ENCODE measurements around the gene KLF7. TPM values are rescaled to one million over a fixed set of nuclear protein-coding genes. Genes with fewer than 3 reads are reported as not detected.
A peak's percentile ranks its signal among the peaks of the same experiment; 100 is the strongest.

Gene KLF7
- 8.5 TPM for total RNA-seq
- 11.0 TPM for polyA plus RNA-seq
- long read RNA-seq, donor 1: 0 reads
- long read RNA-seq, donor 2, full-length matches to known transcripts: 6 of 13 reads
- long read RNA-seq, donor 2, partial matches to known transcripts: 7 of 13 reads
- long read RNA-seq, donor 2, other reads (novel, unspliced or antisense): 0 of 13 reads
- long read RNA-seq, donor 3, full-length matches to known transcripts: 7 of 7 reads
- long read RNA-seq, donor 3, partial matches to known transcripts: 0 of 7 reads
- long read RNA-seq, donor 3, other reads (novel, unspliced or antisense): 0 of 7 reads
- long read RNA-seq, donor 4, full-length matches to known transcripts: 4 of 4 reads
- long read RNA-seq, donor 4, partial matches to known transcripts: 0 of 4 reads
- long read RNA-seq, donor 4, other reads (novel, unspliced or antisense): 0 of 4 reads
- long read RNA-seq, donor 5, full-length matches to known transcripts: 5 of 5 reads
- long read RNA-seq, donor 5, partial matches to known transcripts: 0 of 5 reads
- long read RNA-seq, donor 5, other reads (novel, unspliced or antisense): 0 of 5 reads
- long read RNA-seq, donor 6, full-length matches to known transcripts: 2 of 2 reads
- long read RNA-seq, donor 6, partial matches to known transcripts: 0 of 2 reads
- long read RNA-seq, donor 6, other reads (novel, unspliced or antisense): 0 of 2 reads
- long read RNA-seq, donor 7, full-length matches to known transcripts: 7 of 12 reads
- long read RNA-seq, donor 7, partial matches to known transcripts: 5 of 12 reads
- long read RNA-seq, donor 7, other reads (novel, unspliced or antisense): 0 of 12 reads
- long read RNA-seq, donor 8, full-length matches to known transcripts: 2 of 2 reads
- long read RNA-seq, donor 8, partial matches to known transcripts: 0 of 2 reads
- long read RNA-seq, donor 8, other reads (novel, unspliced or antisense): 0 of 2 reads
- long read RNA-seq, donor 9, full-length matches to known transcripts: 2 of 2 reads
- long read RNA-seq, donor 9, partial matches to known transcripts: 0 of 2 reads
- long read RNA-seq, donor 9, other reads (novel, unspliced or antisense): 0 of 2 reads
- long read RNA-seq, donor 10, full-length matches to known transcripts: 3 of 3 reads
- long read RNA-seq, donor 10, partial matches to known transcripts: 0 of 3 reads
- long read RNA-seq, donor 10, other reads (novel, unspliced or antisense): 0 of 3 reads

GRCh38 chr2:207165121-207166038 lies at the start of gene KLF7:
KLF7 (minus strand) TSS chr2:207165948; CDS start chr2:207165568, 380 bp downstream.
- peak within 1 kb of the TSS; percentile 74 to 81 for H3K4me3 ChIP-seq (ENCODE audit: low read length in 2 of 2)
- under 1% methylated on average over 36 of the region's 36 CpGs for WGBS
- H3K36me3 ChIP-seq (ENCODE audit: control insufficient read depth in 2 of 2, insufficient read depth in 2 of 2, low read length in 1 of 2): peaks cover 0 to 2% of the 10 kb centered on the region in 2 donors
- H3K27ac ChIP-seq (ENCODE audit: low read depth in 1 of 2, low read length in 1 of 2): peak within 1 kb of the TSS; percentile 98 to 100
- H3K9me3 ChIP-seq (ENCODE audit: control insufficient read depth in 2 of 2, insufficient read depth in 1 of 2, low read length in 1 of 2): no peaks in the 10 kb centered on the region
- H3K27me3 ChIP-seq (ENCODE audit: control insufficient read depth in 2 of 2, insufficient read depth in 1 of 2, low read length in 1 of 2): no peaks in the 10 kb centered on the region
- DNase-seq (ENCODE audit: low read depth in 6 of 9, low spot score in 9 of 9): peak in 5 of 9 donors; percentile 56 to 81 (median 67)
- H3K4me1 ChIP-seq (ENCODE audit: control insufficient read depth in 2 of 2, insufficient read depth in 2 of 2, low read length in 2 of 2): peaks cover 25 to 38% of the 10 kb centered on the region in 2 donors

- Histone ChIP-seq H3K36me3 (ENCODE audit: control insufficient read depth in 2 of 2, insufficient read depth in 2 of 2, low read length in 1 of 2) (no peaks in the 10 kb centered on the region), H3K4me3 (ENCODE audit: low read length in 2 of 2) (no peak overlapping the region), H3K27ac (ENCODE audit: low read depth in 1 of 2, low read length in 1 of 2) (no peak overlapping the region), H3K27me3 (ENCODE audit: control insufficient read depth in 2 of 2, insufficient read depth in 1 of 2, low read length in 1 of 2) (no peaks in the 10 kb centered on the region), H3K9me3 (ENCODE audit: control insufficient read depth in 2 of 2, insufficient read depth in 1 of 2, low read length in 1 of 2) (no peaks in the 10 kb centered on the region), H3K4me1 (ENCODE audit: control insufficient read depth in 2 of 2, insufficient read depth in 2 of 2, low read length in 2 of 2) (no peaks in the 10 kb centered on the region)
- WGBS: 95% methylated on average over 2 of the region's 2 CpGs
- DNase-seq (ENCODE audit: low read depth in 6 of 9, low spot score in 9 of 9): no peak
Observed at GRCh38 chr2:207215308-207215707, 49.6 kb upstream of the KLF7 start.

GRCh38 chr2:207214446-207214845 lies 48.7 kb upstream of the KLF7 start:
- 96% methylated on average over 3 of the region's 3 CpGs for WGBS

DNA sequence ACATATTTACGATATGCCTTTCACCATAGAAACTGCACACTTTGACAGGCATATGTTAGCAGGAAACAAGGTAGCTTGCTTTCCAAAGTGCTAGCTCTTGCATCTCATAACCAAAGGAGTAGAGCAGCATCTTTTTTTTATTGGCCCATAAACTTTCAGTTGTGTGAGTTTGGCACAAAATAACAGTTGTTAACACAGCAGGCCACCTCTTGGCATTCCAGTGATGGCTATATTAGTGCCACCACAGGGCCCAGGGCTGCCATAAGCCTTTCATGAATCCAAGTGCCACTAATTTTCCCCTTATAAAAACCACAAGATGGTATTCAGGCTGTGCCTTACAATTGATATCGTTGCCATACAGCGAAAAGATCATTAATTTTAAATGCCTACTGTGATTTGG lies 40.3 kb upstream of the KLF7 start:
- no peak for DNase-seq (ENCODE audit: low read depth in 6 of 9, low spot score in 9 of 9)
- WGBS: 97% methylated on average over 3 of the region's 3 CpGs
- H3K4me3 ChIP-seq (ENCODE audit: low read length in 2 of 2): no peak overlapping the region

More at GRCh38 chr2:207214446-207214845, 48.7 kb upstream of the KLF7 start:
- H3K9me3 ChIP-seq (ENCODE audit: control insufficient read depth in 2 of 2, insufficient read depth in 1 of 2, low read length in 1 of 2): no peaks in the 10 kb centered on the region
- no peak for DNase-seq (ENCODE audit: low read depth in 6 of 9, low spot score in 9 of 9)
- H3K36me3 ChIP-seq (ENCODE audit: control insufficient read depth in 2 of 2, insufficient read depth in 2 of 2, low read length in 1 of 2): no peaks in the 10 kb centered on the region
- H3K27ac ChIP-seq (ENCODE audit: low read depth in 1 of 2, low read length in 1 of 2): no peak overlapping the region
- H3K4me3 ChIP-seq (ENCODE audit: low read length in 2 of 2): no peak overlapping the region
- no peaks in the 10 kb centered on the region for H3K4me1 ChIP-seq (ENCODE audit: control insufficient read depth in 2 of 2, insufficient read depth in 2 of 2, low read length in 2 of 2)
- H3K27me3 ChIP-seq (ENCODE audit: control insufficient read depth in 2 of 2, insufficient read depth in 1 of 2, low read length in 1 of 2): no peaks in the 10 kb centered on the region

DNA sequence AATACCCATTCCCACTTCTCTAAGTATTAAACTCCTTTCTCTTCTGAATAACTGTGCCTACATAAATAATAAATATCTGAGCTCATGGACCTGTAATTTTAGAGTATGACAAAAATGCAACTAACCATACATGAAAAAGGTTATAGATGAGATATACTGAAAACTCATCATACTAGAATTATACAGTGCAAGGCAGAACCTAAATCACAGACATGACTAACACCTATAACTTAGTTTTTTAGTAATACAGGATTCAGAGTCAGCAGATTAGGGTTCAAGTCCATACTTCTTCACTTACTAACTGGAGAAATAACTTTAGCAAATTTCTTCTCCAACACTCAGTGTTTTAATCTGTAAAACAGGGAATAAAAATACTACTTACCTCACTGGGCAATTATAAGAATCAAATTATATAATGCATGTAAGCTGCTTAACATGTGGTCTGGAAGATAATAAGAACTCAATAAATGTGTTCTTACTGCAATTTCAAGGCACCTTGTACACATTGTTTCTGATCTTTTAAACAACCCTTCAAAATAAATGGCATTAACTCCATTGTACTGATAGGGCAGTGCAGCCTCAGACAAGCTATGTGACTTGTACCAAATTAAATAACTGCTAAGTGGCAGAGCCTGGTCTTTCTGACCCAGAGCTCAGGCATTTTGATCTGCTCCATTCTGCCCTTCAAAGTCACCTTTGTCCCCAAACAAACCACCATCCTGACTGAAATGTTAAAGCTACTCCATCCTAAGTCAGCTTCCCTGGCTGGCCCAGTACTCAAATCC lies 39.6 kb upstream of the KLF7 start:
- Histone ChIP-seq H3K27ac (ENCODE audit: low read depth in 1 of 2, low read length in 1 of 2) (no peak overlapping the region), H3K36me3 (ENCODE audit: control insufficient read depth in 2 of 2, insufficient read depth in 2 of 2, low read length in 1 of 2) (no peaks in the 10 kb centered on the region), H3K4me1 (ENCODE audit: control insufficient read depth in 2 of 2, insufficient read depth in 2 of 2, low read length in 2 of 2) (no peaks in the 10 kb centered on the region), H3K4me3 (ENCODE audit: low read length in 2 of 2) (no peak overlapping the region), H3K9me3 (ENCODE audit: control insufficient read depth in 2 of 2, insufficient read depth in 1 of 2, low read length in 1 of 2) (no peaks in the 10 kb centered on the region), H3K27me3 (ENCODE audit: control insufficient read depth in 2 of 2, insufficient read depth in 1 of 2, low read length in 1 of 2) (no peaks in the 10 kb centered on the region)
- DNase-seq (ENCODE audit: low read depth in 6 of 9, low spot score in 9 of 9): no peak

More for the DNA sequence above, 40.3 kb upstream of the KLF7 start:
- H3K27me3 ChIP-seq (ENCODE audit: control insufficient read depth in 2 of 2, insufficient read depth in 1 of 2, low read length in 1 of 2): no peaks in the 10 kb centered on the region
- H3K27ac ChIP-seq (ENCODE audit: low read depth in 1 of 2, low read length in 1 of 2): no peak overlapping the region
- H3K4me1 ChIP-seq (ENCODE audit: control insufficient read depth in 2 of 2, insufficient read depth in 2 of 2, low read length in 2 of 2): no peaks in the 10 kb centered on the region
- no peaks in the 10 kb centered on the region for H3K9me3 ChIP-seq (ENCODE audit: control insufficient read depth in 2 of 2, insufficient read depth in 1 of 2, low read length in 1 of 2)
- H3K36me3 ChIP-seq (ENCODE audit: control insufficient read depth in 2 of 2, insufficient read depth in 2 of 2, low read length in 1 of 2): no peaks in the 10 kb centered on the region

GRCh38 chr2:207203056-207203455 lies 37.3 kb upstream of the KLF7 start:
- Histone ChIP-seq H3K27ac (ENCODE audit: low read depth in 1 of 2, low read length in 1 of 2) (no peak overlapping the region), H3K4me3 (ENCODE audit: low read length in 2 of 2) (no peak overlapping the region), H3K4me1 (ENCODE audit: control insufficient read depth in 2 of 2, insufficient read depth in 2 of 2, low read length in 2 of 2) (no peaks in the 10 kb centered on the region), H3K9me3 (ENCODE audit: control insufficient read depth in 2 of 2, insufficient read depth in 1 of 2, low read length in 1 of 2) (no peaks in the 10 kb centered on the region), H3K27me3 (ENCODE audit: control insufficient read depth in 2 of 2, insufficient read depth in 1 of 2, low read length in 1 of 2) (no peaks in the 10 kb centered on the region), H3K36me3 (ENCODE audit: control insufficient read depth in 2 of 2, insufficient read depth in 2 of 2, low read length in 1 of 2) (no peaks in the 10 kb centered on the region)
- no peak for DNase-seq (ENCODE audit: low read depth in 6 of 9, low spot score in 9 of 9)
- WGBS: 87% methylated on average over 1 of the region's 1 CpG

GRCh38 chr2:207202645-207203044 lies 36.9 kb upstream of the KLF7 start:
- no peak overlapping the region for H3K4me3 ChIP-seq (ENCODE audit: low read length in 2 of 2)
- no peaks in the 10 kb centered on the region for H3K9me3 ChIP-seq (ENCODE audit: control insufficient read depth in 2 of 2, insufficient read depth in 1 of 2, low read length in 1 of 2)
- H3K36me3 ChIP-seq (ENCODE audit: control insufficient read depth in 2 of 2, insufficient read depth in 2 of 2, low read length in 1 of 2): no peaks in the 10 kb centered on the region
- WGBS: 43% methylated on average over 4 of the region's 4 CpGs
- DNase-seq (ENCODE audit: low read depth in 6 of 9, low spot score in 9 of 9): peak in 7 of 9 donors; percentile 19 to 68 (median 39)
- H3K27me3 ChIP-seq (ENCODE audit: control insufficient read depth in 2 of 2, insufficient read depth in 1 of 2, low read length in 1 of 2): no peaks in the 10 kb centered on the region
- H3K4me1 ChIP-seq (ENCODE audit: control insufficient read depth in 2 of 2, insufficient read depth in 2 of 2, low read length in 2 of 2): no peaks in the 10 kb centered on the region
- H3K27ac ChIP-seq (ENCODE audit: low read depth in 1 of 2, low read length in 1 of 2): no peak overlapping the region

GRCh38 chr2:207201416-207201815 lies 35.7 kb upstream of the KLF7 start:
- Histone ChIP-seq H3K4me3 (ENCODE audit: low read length in 2 of 2) (no peak overlapping the region), H3K9me3 (ENCODE audit: control insufficient read depth in 2 of 2, insufficient read depth in 1 of 2, low read length in 1 of 2) (no peaks in the 10 kb centered on the region), H3K36me3 (ENCODE audit: control insufficient read depth in 2 of 2, insufficient read depth in 2 of 2, low read length in 1 of 2) (no peaks in the 10 kb centered on the region), H3K4me1 (ENCODE audit: control insufficient read depth in 2 of 2, insufficient read depth in 2 of 2, low read length in 2 of 2) (no peaks in the 10 kb centered on the region), H3K27me3 (ENCODE audit: control insufficient read depth in 2 of 2, insufficient read depth in 1 of 2, low read length in 1 of 2) (no peaks in the 10 kb centered on the region), H3K27ac (ENCODE audit: low read depth in 1 of 2, low read length in 1 of 2) (no peak overlapping the region)
- DNase-seq (ENCODE audit: low read depth in 6 of 9, low spot score in 9 of 9): no peak
- 98% methylated on average over 2 of the region's 2 CpGs for WGBS
